ENCODE measurements around the gene TYR. TPM values are rescaled to one million over a fixed set of nuclear protein-coding genes. Genes with fewer than 3 reads are reported as not detected.
"Not testable (repeated sequence)": the region's sequence is repeated elsewhere in the genome, so short reads cannot be mapped to it uniquely, and the experiment has no call there.

TYR gene
- total RNA-seq, 1 experiment from 2014 or later, result not detected

DNA sequence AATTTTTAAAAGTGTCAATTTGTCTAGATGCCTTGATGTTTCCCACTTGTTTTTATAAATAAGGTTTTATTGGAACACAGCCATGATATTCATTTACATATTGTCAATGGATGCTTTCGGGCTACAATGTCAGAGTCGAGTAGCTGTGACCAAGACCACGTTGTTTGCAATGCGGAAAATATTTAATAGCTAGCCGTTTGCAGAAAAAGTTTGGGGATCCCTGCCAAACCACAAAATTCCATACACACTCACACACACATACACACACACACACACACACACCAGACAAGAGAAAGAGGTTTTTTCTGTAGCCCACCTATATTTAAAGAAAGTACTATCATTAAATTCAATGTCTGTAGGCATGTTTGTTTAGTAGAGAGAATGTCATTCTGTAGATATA is 58.3 kb downstream of the TYR start:
- no peak for ATAC-seq
- TF ChIP-seq TCF7L2 (IDR thresholded peaks at IDR 0.05; ENCODE audit: low read depth, low read length) (no peak), SIN3A (IDR thresholded peaks at IDR 0.05; ENCODE audit: borderline replicate concordance, insufficient read depth, low read depth, low read length) (no peak)
- TF ChIP-seq, protein P1, sequence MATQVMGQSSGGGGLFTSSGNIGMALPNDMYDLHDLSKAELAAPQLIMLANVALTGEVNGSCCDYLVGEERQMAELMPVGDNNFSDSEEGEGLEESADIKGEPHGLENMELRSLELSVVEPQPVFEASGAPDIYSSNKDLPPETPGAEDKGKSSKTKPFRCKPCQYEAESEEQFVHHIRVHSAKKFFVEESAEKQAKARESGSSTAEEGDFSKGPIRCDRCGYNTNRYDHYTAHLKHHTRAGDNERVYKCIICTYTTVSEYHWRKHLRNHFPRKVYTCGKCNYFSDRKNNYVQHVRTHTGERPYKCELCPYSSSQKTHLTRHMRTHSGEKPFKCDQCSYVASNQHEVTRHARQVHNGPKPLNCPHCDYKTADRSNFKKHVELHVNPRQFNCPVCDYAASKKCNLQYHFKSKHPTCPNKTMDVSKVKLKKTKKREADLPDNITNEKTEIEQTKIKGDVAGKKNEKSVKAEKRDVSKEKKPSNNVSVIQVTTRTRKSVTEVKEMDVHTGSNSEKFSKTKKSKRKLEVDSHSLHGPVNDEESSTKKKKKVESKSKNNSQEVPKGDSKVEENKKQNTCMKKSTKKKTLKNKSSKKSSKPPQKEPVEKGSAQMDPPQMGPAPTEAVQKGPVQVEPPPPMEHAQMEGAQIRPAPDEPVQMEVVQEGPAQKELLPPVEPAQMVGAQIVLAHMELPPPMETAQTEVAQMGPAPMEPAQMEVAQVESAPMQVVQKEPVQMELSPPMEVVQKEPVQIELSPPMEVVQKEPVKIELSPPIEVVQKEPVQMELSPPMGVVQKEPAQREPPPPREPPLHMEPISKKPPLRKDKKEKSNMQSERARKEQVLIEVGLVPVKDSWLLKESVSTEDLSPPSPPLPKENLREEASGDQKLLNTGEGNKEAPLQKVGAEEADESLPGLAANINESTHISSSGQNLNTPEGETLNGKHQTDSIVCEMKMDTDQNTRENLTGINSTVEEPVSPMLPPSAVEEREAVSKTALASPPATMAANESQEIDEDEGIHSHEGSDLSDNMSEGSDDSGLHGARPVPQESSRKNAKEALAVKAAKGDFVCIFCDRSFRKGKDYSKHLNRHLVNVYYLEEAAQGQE (IDR thresholded peaks at IDR 0.05; ENCODE audit: insufficient read depth in 1 of 2, low read depth in 2 of 2, low read length in 1 of 2), result no peak
- TF ChIP-seq, protein P2, sequence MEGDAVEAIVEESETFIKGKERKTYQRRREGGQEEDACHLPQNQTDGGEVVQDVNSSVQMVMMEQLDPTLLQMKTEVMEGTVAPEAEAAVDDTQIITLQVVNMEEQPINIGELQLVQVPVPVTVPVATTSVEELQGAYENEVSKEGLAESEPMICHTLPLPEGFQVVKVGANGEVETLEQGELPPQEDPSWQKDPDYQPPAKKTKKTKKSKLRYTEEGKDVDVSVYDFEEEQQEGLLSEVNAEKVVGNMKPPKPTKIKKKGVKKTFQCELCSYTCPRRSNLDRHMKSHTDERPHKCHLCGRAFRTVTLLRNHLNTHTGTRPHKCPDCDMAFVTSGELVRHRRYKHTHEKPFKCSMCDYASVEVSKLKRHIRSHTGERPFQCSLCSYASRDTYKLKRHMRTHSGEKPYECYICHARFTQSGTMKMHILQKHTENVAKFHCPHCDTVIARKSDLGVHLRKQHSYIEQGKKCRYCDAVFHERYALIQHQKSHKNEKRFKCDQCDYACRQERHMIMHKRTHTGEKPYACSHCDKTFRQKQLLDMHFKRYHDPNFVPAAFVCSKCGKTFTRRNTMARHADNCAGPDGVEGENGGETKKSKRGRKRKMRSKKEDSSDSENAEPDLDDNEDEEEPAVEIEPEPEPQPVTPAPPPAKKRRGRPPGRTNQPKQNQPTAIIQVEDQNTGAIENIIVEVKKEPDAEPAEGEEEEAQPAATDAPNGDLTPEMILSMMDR (IDR thresholded peaks at IDR 0.05), result no peak
- Histone ChIP-seq H3K36me3 (ENCODE audit: control insufficient read depth, insufficient read depth, low read length) (no peaks in the 10 kb centered on the region), H3K27me3 (ENCODE audit: control insufficient read depth, insufficient read depth, low read length) (no peaks in the 10 kb centered on the region), H3K9me3 (ENCODE audit: control insufficient read depth, insufficient read depth, low read depth, low read length) (no peaks in the 10 kb centered on the region), H3K4me1 (ENCODE audit: control insufficient read depth, insufficient read depth, low read length) (no peaks in the 10 kb centered on the region), H3K4me3 (ENCODE audit: low read depth in 2 of 2, low read length in 2 of 2) (no peak overlapping the region), H3K27ac (ENCODE audit: low read length) (no peak overlapping the region)
- CTCF ChIA-PET, result no interaction called here
- in situ Hi-C loops (cut with HindIII; ENCODE audit: low pct_unique_long_range_greater_than_20kb, low sequenced_read_pairs), result no loop called here
- intact Hi-C loops (cut with micrococcal nuclease; ENCODE audit: unreplicated experiment), result no loop called here
- BruUV-seq (replicated peaks), result no TSS peak
- POLR2A ChIA-PET, result no interaction called here
- no peak for DNase-seq (ENCODE audit: low read depth, low spot score)

DNA sequence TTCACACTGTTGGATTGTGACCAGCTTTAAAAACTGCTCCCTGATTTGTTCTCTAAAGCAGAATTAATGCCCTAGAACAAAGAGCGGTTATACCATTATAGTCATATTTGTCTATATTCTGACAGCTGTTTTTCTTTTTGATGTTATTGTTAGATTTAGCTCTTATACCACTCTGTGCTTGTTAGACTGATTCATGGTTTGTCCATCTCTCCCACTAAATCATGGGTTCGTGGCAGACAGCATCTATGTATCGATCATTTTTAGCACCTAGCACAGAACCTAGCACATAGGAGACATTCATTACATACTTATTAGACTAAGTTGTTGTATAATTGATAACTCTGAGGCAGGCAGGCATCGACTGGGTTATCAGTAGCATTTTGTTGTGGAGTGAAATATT is 69.3 kb downstream of the TYR start:
- DNase-seq (ENCODE audit: low read depth, low spot score); CTCF ChIA-PET; H3K4me3 ChIP-seq (ENCODE audit: low read depth in 2 of 2, low read length in 2 of 2); H3K27me3 ChIP-seq (ENCODE audit: control insufficient read depth, insufficient read depth, low read length); BruUV-seq (replicated peaks); POLR2A ChIA-PET; H3K9me3 ChIP-seq (ENCODE audit: control insufficient read depth, insufficient read depth, low read depth, low read length); H3K36me3 ChIP-seq (ENCODE audit: control insufficient read depth, insufficient read depth, low read length); ATAC-seq; in situ Hi-C loops (cut with HindIII; ENCODE audit: low pct_unique_long_range_greater_than_20kb, low sequenced_read_pairs); intact Hi-C loops (cut with micrococcal nuclease; ENCODE audit: unreplicated experiment); H3K27ac ChIP-seq (ENCODE audit: low read length); H3K4me1 ChIP-seq (ENCODE audit: control insufficient read depth, insufficient read depth, low read length): not testable (repeated sequence)

DNA sequence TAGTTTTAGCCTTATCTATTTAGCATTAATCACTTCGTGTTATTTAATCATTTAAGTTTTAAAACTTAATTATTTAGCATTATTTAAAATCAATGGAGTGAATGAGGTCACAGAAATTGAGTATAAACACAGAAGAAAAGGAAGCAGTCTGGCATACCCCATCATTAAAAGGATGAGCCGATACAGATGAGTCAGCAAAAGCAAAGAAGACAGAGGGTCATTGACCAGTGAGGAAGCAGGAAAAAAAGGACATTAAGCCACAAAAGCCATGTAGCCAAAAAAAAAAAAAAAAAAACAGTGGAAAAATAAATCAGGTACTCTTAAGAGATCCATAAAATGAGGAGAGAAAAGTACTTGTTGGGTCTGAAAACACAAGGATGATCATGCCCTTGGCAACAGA is 71.5 kb downstream of the TYR start:
- H3K4me1 ChIP-seq (ENCODE audit: control insufficient read depth, insufficient read depth, low read length), result no peaks in the 10 kb centered on the region

More for the DNA sequence above, 71.5 kb downstream of the TYR start:
- CTCF ChIA-PET, result no interaction called here
- DNase-seq (ENCODE audit: low read depth, low spot score) (no peak), ATAC-seq (no peak)
- H3K27me3 ChIP-seq (ENCODE audit: control insufficient read depth, insufficient read depth, low read length), result no peaks in the 10 kb centered on the region
- H3K9me3 ChIP-seq (ENCODE audit: control insufficient read depth, insufficient read depth, low read depth, low read length), result no peaks in the 10 kb centered on the region
- H3K36me3 ChIP-seq (ENCODE audit: control insufficient read depth, insufficient read depth, low read length), result no peaks in the 10 kb centered on the region
- in situ Hi-C loops (cut with HindIII; ENCODE audit: low pct_unique_long_range_greater_than_20kb, low sequenced_read_pairs), result no loop called here
- no TSS peak for BruUV-seq (replicated peaks)
- H3K4me3 ChIP-seq (ENCODE audit: low read depth in 2 of 2, low read length in 2 of 2), result no peak overlapping the region
- TF ChIP-seq TCF7L2 (IDR thresholded peaks at IDR 0.05; ENCODE audit: low read depth, low read length) (no peak), POLR2AphosphoS5 (IDR thresholded peaks at IDR 0.05; ENCODE audit: low read depth, low read length) (no peak), SIN3A (IDR thresholded peaks at IDR 0.05; ENCODE audit: borderline replicate concordance, insufficient read depth, low read depth, low read length) (no peak)
- TF ChIP-seq, protein P2 (IDR thresholded peaks at IDR 0.05), result no peak
- TF ChIP-seq, protein P1 (IDR thresholded peaks at IDR 0.05; ENCODE audit: insufficient read depth in 1 of 2, low read depth in 2 of 2, low read length in 1 of 2), result no peak
- POLR2A ChIA-PET, result no interaction called here
- intact Hi-C loops (cut with micrococcal nuclease; ENCODE audit: unreplicated experiment), result no loop called here
- H3K27ac ChIP-seq (ENCODE audit: low read length), result no peak overlapping the region
